ENCODE data around the gene WIPF1.

DNA sequence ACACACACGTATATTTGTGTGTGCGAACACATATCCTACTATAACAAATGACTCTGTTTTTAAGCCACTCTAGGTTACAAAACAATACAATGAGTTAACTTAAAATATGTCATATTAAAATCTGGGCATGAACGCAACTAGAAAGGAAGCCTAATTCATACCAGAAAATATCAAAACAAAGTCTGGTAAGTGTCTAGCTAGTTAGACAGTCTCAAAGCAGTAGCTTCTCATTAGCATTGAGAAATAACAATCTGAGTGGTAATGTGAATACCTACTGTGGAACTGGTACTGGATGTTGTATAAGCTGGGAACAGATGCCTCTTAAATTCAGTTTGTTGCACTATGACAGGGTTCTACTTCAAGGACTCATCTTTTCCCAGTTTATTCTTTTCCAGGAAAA, 32.5 kb upstream of the WIPF1 start:
- TF ChIP-seq CTCF (IDR thresholded peaks at IDR 0.05; ENCODE audit: low read depth, low read length): no peak
- TF ChIP-seq EZH2phosphoT487 (IDR thresholded peaks at IDR 0.05; ENCODE audit: low read depth): no peak

Data from OCI-LY3 (cell line).